OCI-LY1 (cell line): ENCODE results near the gene TEX38.

ENCODE experiments used
- H2AFZ ChIP-seq: fragments of 200-600 bp; sonication (generic), shearing (Covaris generic); 2 replicates; pipeline ENCODE4 v1.6.0; 2014; ENCODE audit warnings: antibody characterized with exemption, mild to moderate bottlenecking, low read length
- H3F3A ChIP-seq: fragments of 200-600 bp; sonication (generic), shearing (Covaris generic); 2 replicates; pipeline ENCODE4 v1.6.0; 2014; ENCODE audit warnings: mild to moderate bottlenecking, antibody characterized with exemption, low read length, moderate library complexity; ENCODE audit not compliant: insufficient read depth
- H3K27ac ChIP-seq: fragments of 200-600 bp; sonication (generic); 2 replicates; pipeline ENCODE4 v1.5.1; 2014; ENCODE audit warnings: low read length, mixed run types, mild to moderate bottlenecking, low read depth; ENCODE audit not compliant: poor library complexity, severe bottlenecking
- H3K27me3 ChIP-seq: fragments of 200-600 bp; sonication (generic); 2 replicates; pipeline ENCODE4 v1.6.0; 2014; ENCODE audit warnings: antibody characterized with exemption, mild to moderate bottlenecking, low read length, moderate library complexity; ENCODE audit not compliant: insufficient read depth
- H3K36me3 ChIP-seq: fragments of 200-600 bp; sonication (generic); 2 replicates; pipeline ENCODE4 v1.6.1; 2014; ENCODE audit warnings: mild to moderate bottlenecking, antibody characterized with exemption, low read length, moderate library complexity, mixed read lengths; ENCODE audit not compliant: insufficient read depth
- H3K4me1 ChIP-seq: fragments of 200-600 bp; sonication (generic); 2 replicates; pipeline ENCODE4 v1.5.1; 2014; ENCODE audit warnings: mild to moderate bottlenecking, low read length, moderate library complexity; ENCODE audit not compliant: insufficient read depth, severe bottlenecking
- H3K4me2 ChIP-seq: fragments of 200-600 bp; sonication (generic), shearing (Covaris generic); 2 replicates; pipeline ENCODE4 v1.6.1; 2014; ENCODE audit warnings: low read length
- H3K4me3 ChIP-seq: fragments of 200-600 bp; sonication (generic); 2 replicates; pipeline ENCODE4 v1.5.1; 2014; ENCODE audit warnings: low read length, low read depth, mild to moderate bottlenecking, mixed read lengths; ENCODE audit not compliant: poor library complexity, severe bottlenecking
- H3K79me2 ChIP-seq: fragments of 200-600 bp; shearing (Covaris generic); 2 replicates; pipeline ENCODE4 v1.6.1; 2016; ENCODE audit warnings: mixed run types, low read length, mixed read lengths; ENCODE audit not compliant: insufficient read depth
- H3K9ac ChIP-seq: fragments of 200-600 bp; sonication (generic), shearing (Covaris generic); 2 replicates; pipeline ENCODE4 v1.6.1; 2014; ENCODE audit warnings: mild to moderate bottlenecking, low read length, mixed read lengths
- H3K9me2 ChIP-seq: fragments of 200-600 bp; sonication (generic), shearing (Covaris generic); 2 replicates; pipeline ENCODE4 v1.6.1; 2014; ENCODE audit warnings: low read depth, mild to moderate bottlenecking, low read length, mixed read lengths
- H3K9me3 ChIP-seq: fragments of 200-600 bp; shearing (Covaris generic); 2 replicates; pipeline ENCODE4 v1.6.1; 2014; ENCODE audit warnings: low read length, mixed read lengths
- H4K20me1 ChIP-seq: fragments of 200-600 bp; sonication (generic), shearing (Covaris generic); 2 replicates; pipeline ENCODE4 v1.6.0; 2016; ENCODE audit warnings: mild to moderate bottlenecking, low read length; ENCODE audit not compliant: insufficient read depth
- CTCF ChIP-seq: fragments of 200-600 bp; sonication (generic), shearing (Covaris generic); IDR thresholded peaks from 2 replicates; pipeline ENCODE4 v1.5.1; 2017; ENCODE audit warnings: mild to moderate bottlenecking, antibody characterized with exemption, low read length, moderate library complexity, mixed read lengths
- EZH2 ChIP-seq: fragments of 200-600 bp; sonication (generic), shearing (Covaris generic); IDR thresholded peaks from 2 replicates; pipeline ENCODE4 v1.8.0; 2017; ENCODE audit warnings: borderline replicate concordance, mixed run types, mild to moderate bottlenecking, antibody characterized with exemption, low read length, moderate library complexity, mixed read lengths

The TEX38 gene

GRCh38 chr1:46637444-46638083, 34.1 kb upstream of the TEX38 start:
- Histone ChIP-seq H3F3A (no peaks in the 10 kb centered on the region; the same call in 1 of the 2 replicates), H2AFZ (no peak overlapping the region), H3K4me1 (no peaks in the 10 kb centered on the region), H3K36me3 (peaks cover 24% of the 10 kb centered on the region; the same call in 1 of the 2 replicates), H3K27ac (no peak overlapping the region), H3K27me3 (no peaks in the 10 kb centered on the region), H3K79me2 (no peaks in the 10 kb centered on the region), H3K9me3 (no peaks in the 10 kb centered on the region), H3K4me2 (no peak overlapping the region), H3K4me3 (no peak overlapping the region), H4K20me1 (no peaks in the 10 kb centered on the region), H3K9me2 (no peaks in the 10 kb centered on the region), H3K9ac (no peak overlapping the region)
- TF ChIP-seq EZH2 (no peak), CTCF (no peak)

- no peaks in the 10 kb centered on the region for H3K9me2 ChIP-seq
- no peak overlapping the region for H3K9ac ChIP-seq
- H2AFZ ChIP-seq = no peak overlapping the region
- no peak overlapping the region for H3K4me2 ChIP-seq
- H3K9me3 ChIP-seq = no peaks in the 10 kb centered on the region
- no peaks in the 10 kb centered on the region; the same call in 1 of the 2 replicates for H3F3A ChIP-seq
- no peaks in the 10 kb centered on the region for H3K79me2 ChIP-seq
- no peaks in the 10 kb centered on the region for H3K4me1 ChIP-seq
- no peaks in the 10 kb centered on the region for H4K20me1 ChIP-seq
- H3K4me3 ChIP-seq = no peak overlapping the region
- H3K27ac ChIP-seq = no peak overlapping the region
- H3K27me3 ChIP-seq = no peaks in the 10 kb centered on the region
- TF ChIP-seq CTCF (no peak), EZH2 (no peak)
- peaks cover 24% of the 10 kb centered on the region; the same call in 1 of the 2 replicates for H3K36me3 ChIP-seq
Observed at GRCh38 chr1:46638921-46639320, 32.7 kb upstream of the TEX38 start.

GRCh38 chr1:46639547-46639946, 32.1 kb upstream of the TEX38 start:
- Histone ChIP-seq H3K9ac (no peak overlapping the region), H3K27ac (no peak overlapping the region), H3K79me2 (no peaks in the 10 kb centered on the region), H3K27me3 (no peaks in the 10 kb centered on the region), H3K4me3 (no peak overlapping the region), H3K4me2 (no peak overlapping the region), H4K20me1 (no peaks in the 10 kb centered on the region), H3K4me1 (no peaks in the 10 kb centered on the region), H2AFZ (no peak overlapping the region), H3K9me3 (no peaks in the 10 kb centered on the region), H3K9me2 (no peaks in the 10 kb centered on the region), H3K36me3 (peaks cover 20% of the 10 kb centered on the region; the same call in 1 of the 2 replicates), H3F3A (no peaks in the 10 kb centered on the region; the same call in 1 of the 2 replicates)
- TF ChIP-seq CTCF (no peak), EZH2 (no peak)
